Neural cell (in vitro differentiated cells): Measurements from ENCODE around the gene SLC24A5. TPM values are rescaled to one million over a fixed set of nuclear protein-coding genes. Genes with fewer than 3 reads are reported as not detected.

ENCODE experiments used
- polyA plus RNA-seq: library from polyadenylated mRNA; depleted of rRNA; stranded (reverse); fragments of >200 nt; gene quantifications from 2 replicates; pipeline ENCODE4 v1.2.3, GENCODE V29; 2014

SLC24A5 gene
- polyA plus RNA-seq, 1 donor from 2014 or later = 0.78 TPM

Other genes with a start within 250 kb of the SLC24A5 start
- 157 and 176 TPM in 2 replicates for gene MYEF2, start 57.3 kb downstream of the SLC24A5 start, polyA plus RNA-seq
- gene CTXN2, start 70.7 kb downstream of the SLC24A5 start, polyA plus RNA-seq = 0.54 and 0.69 TPM in 2 replicates
- gene SLC12A1, start 85.3 kb downstream of the SLC24A5 start, polyA plus RNA-seq = 0.54 and 0.67 TPM in 2 replicates
- 198 and 263 TPM in 2 replicates for gene DUT, start 210.4 kb downstream of the SLC24A5 start, polyA plus RNA-seq